PC-9 (cell line): ENCODE results near the gene HTR5A.

Experiments used
- CTCF ChIP-seq: fragments of 200-600 bp; sonication (generic); conservative IDR thresholded peaks from 2 replicates; pipeline ENCODE4 v1.6.1; 2017; ENCODE audit warnings: mixed run types, antibody characterized with exemption, mild to moderate bottlenecking, moderate library complexity
- EZH2 ChIP-seq: fragments of 200-600 bp; sonication (generic); IDR thresholded peaks from 2 replicates; pipeline ENCODE4 v1.8.0; 2017; ENCODE audit warnings: antibody characterized with exemption, low read depth

- TF ChIP-seq CTCF = no peak
- TF ChIP-seq EZH2 = no peak
Measured at GRCh38 chr7:155106356-155106755, 36.2 kb downstream of the HTR5A start.
